GM21529 (cell line): ENCODE data around the gene CTU2.

ENCODE experiments used
- ATAC-seq: cut with Tn5 transposase; IDR thresholded peaks from one replicate; pipeline ENCODE4 v1.9.1; 2021; ENCODE audit not compliant: unreplicated experiment

The CTU2 gene

DNA sequence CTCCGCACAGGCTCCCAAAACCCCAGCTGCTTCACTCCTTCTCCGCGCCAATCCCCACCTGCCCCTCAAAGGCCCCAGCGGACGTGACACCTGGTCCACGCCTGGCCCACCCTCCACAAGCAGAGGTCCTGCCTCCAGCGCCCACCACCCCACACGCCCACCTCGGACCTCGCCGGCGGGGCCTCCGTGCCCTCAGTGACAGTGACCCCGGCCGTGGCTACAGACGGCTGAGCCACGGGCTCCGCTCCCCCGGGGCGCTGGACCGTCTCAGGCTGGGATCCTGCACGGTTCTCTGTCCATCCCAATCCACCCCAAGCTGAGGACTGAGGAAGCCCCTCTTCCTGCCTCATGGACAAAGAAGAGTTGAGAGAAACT is 53.7 kb downstream of the CTU2 start:
- no peak for ATAC-seq

DNA sequence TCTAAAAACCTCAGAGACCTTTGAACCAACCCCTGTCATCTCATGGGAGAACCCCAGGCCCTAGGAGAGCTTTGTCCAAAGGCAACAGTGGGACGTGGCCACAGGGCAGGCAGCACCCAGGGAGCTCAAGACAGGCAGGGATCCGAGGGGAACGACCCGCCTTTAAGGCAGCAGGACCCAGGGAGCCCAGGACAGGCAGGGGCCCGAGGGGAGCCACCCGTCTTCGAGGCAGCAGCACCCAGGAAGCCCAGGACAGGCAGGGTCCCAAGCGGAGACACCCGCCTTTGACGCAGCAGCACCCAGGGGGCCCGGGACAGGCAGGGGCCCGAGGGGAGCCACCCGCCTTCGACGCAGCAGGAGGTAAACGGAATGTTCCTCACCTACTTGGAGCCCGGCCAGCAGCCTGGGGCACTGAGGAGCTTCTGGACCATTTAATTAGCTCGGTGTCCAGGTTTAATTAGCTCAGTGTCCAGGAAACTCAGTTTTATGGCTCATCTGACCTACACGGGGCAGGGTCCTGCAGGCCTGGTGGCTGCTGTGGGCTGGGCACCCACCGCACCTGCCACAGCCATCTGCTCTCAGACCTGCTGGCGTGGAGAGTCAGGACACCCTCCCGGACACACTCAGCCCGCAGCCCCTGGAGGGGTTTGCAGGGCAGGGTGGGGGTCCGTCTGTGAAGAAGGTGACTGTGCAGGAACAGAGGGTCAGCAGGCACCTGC is 54.3 kb downstream of the CTU2 start:
- ATAC-seq, result no peak

- ATAC-seq, result no peak
Observed at GRCh38 chr16:88761143-88761534, 54.8 kb downstream of the CTU2 start.

GRCh38 chr16:88761830-88762229 is 55.5 kb downstream of the CTU2 start:
- ATAC-seq, result no peak

GRCh38 chr16:88762258-88762870 is 56.1 kb downstream of the CTU2 start:
- no peak for ATAC-seq

GRCh38 chr16:88762941-88763340 is 56.6 kb downstream of the CTU2 start:
- no peak for ATAC-seq

- ATAC-seq, result no peak
Observed at GRCh38 chr16:88763502-88764053, 57.3 kb downstream of the CTU2 start.

DNA sequence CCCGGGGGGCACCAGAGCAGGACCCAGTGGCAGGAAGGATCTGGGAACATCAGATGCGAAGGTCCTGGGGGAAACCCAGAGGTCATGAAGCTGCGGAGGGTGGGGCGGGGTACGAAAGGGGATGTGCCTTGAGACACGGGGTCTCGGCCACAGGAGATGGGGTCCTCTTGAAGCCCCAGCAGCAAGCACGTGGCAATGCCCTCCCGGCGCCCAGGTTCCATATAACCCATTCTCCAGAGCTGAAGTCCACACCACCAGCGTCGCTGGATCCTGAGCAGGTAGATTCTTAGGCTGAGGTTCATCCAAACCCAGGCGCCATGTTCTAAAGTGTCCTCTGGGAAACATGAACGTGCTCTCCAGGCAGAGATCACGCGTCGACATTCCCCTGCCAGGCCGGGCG is 57.8 kb downstream of the CTU2 start:
- ATAC-seq, result no peak

GRCh38 chr16:88764913-88765349 is 58.6 kb downstream of the CTU2 start:
- ATAC-seq, result no peak
